Liver (tissue), 9 donors: ENCODE results near the gene ALG3. TPM values are rescaled to one million over a fixed set of nuclear protein-coding genes. Genes with fewer than 3 reads are reported as not detected.
A peak's percentile ranks its signal among the peaks of the same experiment; 100 is the strongest.

Experiments
- DNase-seq: peaks from one replicate; pipeline ENCODE4 v3.0.0-alpha.2; 2017; ENCODE audit warnings: low spot score
- H3K27ac ChIP-seq, 2 donors: one replicate each; pipeline ENCODE4 v1.7.0; 2013; ENCODE audit warnings: inconsistent platforms in 2 of 2, low read length in 2 of 2, control low read depth in 1 of 2, low read depth in 1 of 2, mild to moderate bottlenecking in 1 of 2
- H3K27me3 ChIP-seq, 4 donors: one replicate each; pipeline versions ENCODE4 v1.6.1 to v1.7.0; 2013; ENCODE audit warnings: low read length in 3 of 4, inconsistent platforms in 1 of 4, mild to moderate bottlenecking in 1 of 4, moderate library complexity in 1 of 4; ENCODE audit not compliant: control insufficient read depth in 4 of 4, insufficient read depth in 4 of 4
- H3K36me3 ChIP-seq, 4 donors: one replicate each; pipeline versions ENCODE4 v1.6.1 to v1.7.0; 2013; ENCODE audit warnings: low read length in 3 of 4, mild to moderate bottlenecking in 3 of 4, low read depth in 1 of 4, moderate library complexity in 1 of 4; ENCODE audit not compliant: control insufficient read depth in 4 of 4, insufficient read depth in 3 of 4
- H3K4me1 ChIP-seq, 4 donors: one replicate each; pipeline versions ENCODE4 v1.6.1 to v1.7.0; 2013; ENCODE audit warnings: low read length in 3 of 4, mild to moderate bottlenecking in 3 of 4, moderate library complexity in 1 of 4; ENCODE audit not compliant: control insufficient read depth in 4 of 4, insufficient read depth in 4 of 4
- H3K4me3 ChIP-seq, 3 donors: one replicate each; pipeline versions ENCODE4 v1.6.1 to v1.7.0; 2013; ENCODE audit warnings: low read length in 3 of 3, control low read depth in 1 of 3, low read depth in 1 of 3, mild to moderate bottlenecking in 1 of 3
- H3K9ac ChIP-seq, 2 donors: one replicate each; pipeline ENCODE4 v1.7.0; 2013; ENCODE audit warnings: low read length in 2 of 2, mild to moderate bottlenecking in 2 of 2, moderate library complexity in 2 of 2, control low read depth in 1 of 2, low read depth in 1 of 2
- H3K9me3 ChIP-seq, 4 donors: one replicate each; pipeline versions ENCODE4 v1.6.1 to v1.7.0; 2013; ENCODE audit warnings: low read length in 3 of 4; ENCODE audit not compliant: control insufficient read depth in 4 of 4
- FOXA2 ChIP-seq: IDR thresholded peaks from 2 replicates; pipeline ENCODE4 v1.6.1; 2016; ENCODE audit warnings: antibody characterized with exemption
- GABPA ChIP-seq, 2 donors: IDR thresholded peaks in 1 of 2; conservative IDR thresholded peaks in 1 of 2; 2 replicates each; pipeline ENCODE4 v1.6.1; 2016; ENCODE audit warnings: antibody characterized with exemption in 2 of 2, mild to moderate bottlenecking in 1 of 2, moderate library complexity in 1 of 2
- SP1 ChIP-seq: IDR thresholded peaks from 2 replicates; pipeline ENCODE4 v1.6.1; 2018; ENCODE audit warnings: antibody characterized with exemption, mild to moderate bottlenecking
- YY1 ChIP-seq: IDR thresholded peaks from 2 replicates; pipeline ENCODE4 v1.6.1; 2016; ENCODE audit warnings: antibody characterized with exemption, mild to moderate bottlenecking
- WGBS: extraction: QIAGEN DNeasy Blood & Tissue Kit; methylation state at CpG from one replicate; pipeline ENCODE4 v1.1.7; 2013; 5-methylcytosine and 5-hydroxymethylcytosine counted together
- polyA plus RNA-seq, 2 donors: library from polyadenylated mRNA; stranded (reverse) in 1 of 2; unstranded in 1 of 2; fragments of 200-250 nt in 1 of 2; fragments of >200 nt in 1 of 2; fragmentation: Nextera tagmentation in 1 of 2; extraction: Ambion mirVana in 1 of 2; gene quantifications; one replicate each; pipeline versions ENCODE4 v1.2.1 to v1.2.3, GENCODE V29; 2013 to 2015
- total RNA-seq, 2 donors: library from RNA; depleted of rRNA; stranded (reverse); fragments of >200 nt; gene quantifications; one replicate each; pipeline ENCODE4 v1.2.3, GENCODE V29; 2014
- TF ChIP-seq, protein P1 (sequence below): IDR thresholded peaks from 2 replicates; pipeline ENCODE4 v1.6.1; 2016; ENCODE audit warnings: antibody characterized with exemption
- TF ChIP-seq, protein P2 (sequence below): IDR thresholded peaks from 2 replicates; pipeline ENCODE4 v1.6.1; 2016; ENCODE audit warnings: antibody characterized with exemption, mild to moderate bottlenecking
- donor health status: healthy.
- donor health status: healthy.
- donor health status: healthy.
- donor health status: healthy.
- donor health status: healthy.

Gene ALG3
- total and polyA plus RNA-seq, 4 donors: 27.7 to 78.6 (median 64.5) TPM

DNA sequence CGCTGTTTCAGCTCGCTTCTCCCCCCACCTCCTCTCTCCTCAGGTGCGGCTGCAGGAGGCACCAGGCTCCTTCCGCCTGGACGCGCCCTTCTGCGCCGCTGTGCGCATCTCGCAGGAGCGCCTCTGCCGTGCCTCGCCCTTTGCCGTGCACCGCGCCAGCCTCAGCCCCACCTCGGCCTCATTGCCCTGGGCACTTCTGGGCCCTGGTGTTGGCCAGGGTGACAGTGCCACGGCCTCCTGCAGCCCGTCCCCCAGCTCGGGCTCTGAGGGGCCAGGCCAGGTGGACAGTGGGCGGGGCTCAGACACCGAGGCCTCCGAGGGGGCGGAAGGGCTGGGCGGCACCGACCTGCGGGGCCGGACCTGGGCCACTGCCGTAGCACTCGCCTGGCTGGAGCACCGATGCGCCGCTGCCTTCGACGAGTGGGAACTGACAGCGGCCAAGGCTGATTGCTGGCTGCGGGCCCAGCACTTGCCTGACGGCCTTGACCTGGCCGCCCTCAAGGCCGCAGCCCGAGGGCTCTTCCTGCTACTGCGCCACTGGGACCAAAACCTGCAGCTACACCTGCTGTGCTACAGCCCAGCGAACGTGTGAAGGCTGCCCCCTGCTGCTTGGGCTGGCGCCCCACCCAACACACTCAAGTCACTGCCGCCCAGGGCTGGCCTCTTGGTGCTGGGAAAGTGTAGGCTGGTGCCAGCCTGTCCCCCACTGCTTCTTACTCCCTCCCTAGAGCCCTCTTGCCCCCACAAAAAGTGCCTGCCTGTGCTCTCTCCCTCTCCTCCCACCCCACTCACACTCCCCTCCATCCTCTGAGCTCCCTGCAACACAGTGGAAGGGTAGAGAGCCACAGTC lies 7.1 kb downstream of the ALG3 start (continued):
- peak; percentile 57 for TF ChIP-seq SP1
- TF ChIP-seq, protein P1, sequence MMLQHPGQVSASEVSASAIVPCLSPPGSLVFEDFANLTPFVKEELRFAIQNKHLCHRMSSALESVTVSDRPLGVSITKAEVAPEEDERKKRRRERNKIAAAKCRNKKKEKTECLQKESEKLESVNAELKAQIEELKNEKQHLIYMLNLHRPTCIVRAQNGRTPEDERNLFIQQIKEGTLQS: no peak

DNA sequence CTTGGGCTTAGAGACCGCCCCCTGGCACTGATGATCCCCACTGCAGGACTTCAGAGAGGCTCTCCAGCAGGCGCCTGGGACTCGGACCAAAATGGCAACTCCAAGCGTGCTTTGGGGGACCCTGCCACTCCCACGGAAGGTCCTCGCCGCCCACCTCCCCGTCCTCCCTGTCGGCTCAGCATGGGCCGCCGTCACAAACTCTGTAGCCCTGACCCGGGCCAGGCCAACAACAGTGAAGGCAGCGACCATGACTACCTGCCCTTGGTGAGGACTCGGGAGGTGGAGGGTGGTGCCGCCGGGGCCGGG lies 7.7 kb downstream of the ALG3 start:
- no peaks in the 10 kb centered on the region for H3K9me3 ChIP-seq
- no peak overlapping the region for H3K4me3 ChIP-seq
- no peak overlapping the region for H3K27ac ChIP-seq
- H3K27me3 ChIP-seq: no peaks in the 10 kb centered on the region
- DNase-seq: no peak
- no peak overlapping the region for H3K9ac ChIP-seq
- TF ChIP-seq, protein P1: no peak
- TF ChIP-seq YY1 (no peak), GABPA (IDR thresholded peaks at IDR 0.05 in 1 of 2, conservative IDR thresholded peaks at IDR 0.05 in 1 of 2) (no peak), SP1 (no peak), FOXA2 (no peak)
- TF ChIP-seq, protein P2, sequence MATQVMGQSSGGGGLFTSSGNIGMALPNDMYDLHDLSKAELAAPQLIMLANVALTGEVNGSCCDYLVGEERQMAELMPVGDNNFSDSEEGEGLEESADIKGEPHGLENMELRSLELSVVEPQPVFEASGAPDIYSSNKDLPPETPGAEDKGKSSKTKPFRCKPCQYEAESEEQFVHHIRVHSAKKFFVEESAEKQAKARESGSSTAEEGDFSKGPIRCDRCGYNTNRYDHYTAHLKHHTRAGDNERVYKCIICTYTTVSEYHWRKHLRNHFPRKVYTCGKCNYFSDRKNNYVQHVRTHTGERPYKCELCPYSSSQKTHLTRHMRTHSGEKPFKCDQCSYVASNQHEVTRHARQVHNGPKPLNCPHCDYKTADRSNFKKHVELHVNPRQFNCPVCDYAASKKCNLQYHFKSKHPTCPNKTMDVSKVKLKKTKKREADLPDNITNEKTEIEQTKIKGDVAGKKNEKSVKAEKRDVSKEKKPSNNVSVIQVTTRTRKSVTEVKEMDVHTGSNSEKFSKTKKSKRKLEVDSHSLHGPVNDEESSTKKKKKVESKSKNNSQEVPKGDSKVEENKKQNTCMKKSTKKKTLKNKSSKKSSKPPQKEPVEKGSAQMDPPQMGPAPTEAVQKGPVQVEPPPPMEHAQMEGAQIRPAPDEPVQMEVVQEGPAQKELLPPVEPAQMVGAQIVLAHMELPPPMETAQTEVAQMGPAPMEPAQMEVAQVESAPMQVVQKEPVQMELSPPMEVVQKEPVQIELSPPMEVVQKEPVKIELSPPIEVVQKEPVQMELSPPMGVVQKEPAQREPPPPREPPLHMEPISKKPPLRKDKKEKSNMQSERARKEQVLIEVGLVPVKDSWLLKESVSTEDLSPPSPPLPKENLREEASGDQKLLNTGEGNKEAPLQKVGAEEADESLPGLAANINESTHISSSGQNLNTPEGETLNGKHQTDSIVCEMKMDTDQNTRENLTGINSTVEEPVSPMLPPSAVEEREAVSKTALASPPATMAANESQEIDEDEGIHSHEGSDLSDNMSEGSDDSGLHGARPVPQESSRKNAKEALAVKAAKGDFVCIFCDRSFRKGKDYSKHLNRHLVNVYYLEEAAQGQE: no peak
- H3K36me3 ChIP-seq: peaks cover 5 to 32% (median 20%) of the 10 kb centered on the region in 4 donors
- WGBS: 39% methylated on average over 17 of the region's 17 CpGs
- peaks cover 9 to 19% (median 15%) of the 10 kb centered on the region in 4 donors for H3K4me1 ChIP-seq

DNA sequence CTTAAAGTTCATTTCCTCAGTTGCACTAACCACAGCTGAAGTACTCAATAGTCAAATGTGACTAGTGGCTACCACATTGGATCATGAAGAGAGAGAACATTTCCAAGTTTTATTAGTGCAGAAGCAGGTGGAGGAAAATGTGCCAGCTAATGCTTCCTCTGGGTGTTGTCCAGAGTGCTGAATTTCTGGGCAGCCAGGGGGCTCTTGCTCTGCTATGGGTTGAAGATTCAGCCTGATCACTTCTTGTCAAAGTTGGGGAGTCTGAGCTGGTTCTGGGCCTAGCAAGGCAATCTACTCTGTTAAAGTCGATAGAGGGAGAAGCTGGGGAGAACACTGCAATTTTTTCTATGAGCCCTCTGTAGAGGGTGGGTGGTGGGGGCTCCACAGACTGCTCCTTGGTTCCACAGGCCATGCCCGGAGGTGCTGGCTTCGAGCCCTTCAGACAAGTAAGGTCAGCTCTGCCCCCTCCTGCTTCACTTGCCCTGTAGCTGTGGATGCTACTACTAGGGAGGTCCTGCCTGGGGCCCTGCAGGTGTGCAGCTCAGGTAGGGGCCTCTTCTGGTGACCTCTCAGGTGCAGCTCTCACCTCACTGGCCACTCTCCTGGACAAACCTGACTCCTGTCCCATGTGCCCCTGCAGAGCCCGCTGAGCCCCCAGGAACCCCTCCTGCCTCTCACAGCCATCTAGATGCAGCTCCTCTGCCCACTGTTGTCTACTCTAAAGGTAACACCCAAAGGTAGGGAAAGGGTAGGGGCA lies 8.2 kb downstream of the ALG3 start:
- H3K36me3 ChIP-seq: peaks cover 5 to 30% (median 20%) of the 10 kb centered on the region in 4 donors
- H3K9me3 ChIP-seq: no peaks in the 10 kb centered on the region
- no peak overlapping the region for H3K4me3 ChIP-seq
- WGBS: 78% methylated on average over 4 of the region's 4 CpGs
- peaks cover 9 to 19% (median 15%) of the 10 kb centered on the region in 4 donors for H3K4me1 ChIP-seq
- no peak for TF ChIP-seq FOXA2
- TF ChIP-seq, protein P2: peak; percentile 98
- no peak overlapping the region for H3K27ac ChIP-seq
- no peak overlapping the region for H3K9ac ChIP-seq
- no peak for DNase-seq
- no peaks in the 10 kb centered on the region for H3K27me3 ChIP-seq
